ENCODE results near the gene VIPR2. TPM values are rescaled to one million over a fixed set of nuclear protein-coding genes. Genes with fewer than 3 reads are reported as not detected.

The VIPR2 gene
- total and polyA plus RNA-seq, 11 donors: 3.3 to 27.0 (median 18.5) TPM

DNA sequence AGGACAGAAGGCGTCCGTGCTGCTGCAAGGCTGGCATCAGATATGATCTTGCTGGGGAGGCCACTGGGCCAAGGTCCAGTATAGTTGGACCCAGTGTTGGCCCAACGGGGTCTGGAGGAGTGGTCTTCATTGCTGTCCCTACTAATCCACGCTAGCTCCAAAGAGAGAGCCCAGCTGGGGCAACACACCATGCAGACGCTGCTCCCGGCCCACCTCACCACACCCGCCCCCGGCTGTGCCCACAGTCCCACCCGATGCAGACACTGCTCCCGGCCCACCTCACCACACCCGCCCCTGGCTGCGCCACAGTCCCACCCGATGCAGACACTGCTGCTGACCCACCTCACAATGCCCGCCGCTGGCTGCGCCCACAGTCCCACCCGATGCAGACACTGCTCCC is 121.5 kb downstream of the VIPR2 start:
- DNase-seq (peak in 1 of 5 donors; percentile 42), ATAC-seq (no peak)
- 93 to 96% (median 95%) methylated on average over 15 to 17 of the region's 17 CpGs for WGBS, 4 donors
- Histone ChIP-seq H3K27ac (no peak overlapping the region), H3K9me3 (no peaks in the 10 kb centered on the region), H3K4me1 (peaks cover 0 to 7% (median 0%) of the 10 kb centered on the region in 12 donors), H3K36me3 (no peaks in the 10 kb centered on the region), H3K27me3 (no peaks in the 10 kb centered on the region), H3K4me3 (no peak overlapping the region)
- intact Hi-C loops (cut with DNase I): no loop called here
- TF ChIP-seq POLR2A (IDR thresholded peaks at IDR 0.05) (no peak), CTCF (IDR thresholded peaks at IDR 0.05) (no peak)

DNA sequence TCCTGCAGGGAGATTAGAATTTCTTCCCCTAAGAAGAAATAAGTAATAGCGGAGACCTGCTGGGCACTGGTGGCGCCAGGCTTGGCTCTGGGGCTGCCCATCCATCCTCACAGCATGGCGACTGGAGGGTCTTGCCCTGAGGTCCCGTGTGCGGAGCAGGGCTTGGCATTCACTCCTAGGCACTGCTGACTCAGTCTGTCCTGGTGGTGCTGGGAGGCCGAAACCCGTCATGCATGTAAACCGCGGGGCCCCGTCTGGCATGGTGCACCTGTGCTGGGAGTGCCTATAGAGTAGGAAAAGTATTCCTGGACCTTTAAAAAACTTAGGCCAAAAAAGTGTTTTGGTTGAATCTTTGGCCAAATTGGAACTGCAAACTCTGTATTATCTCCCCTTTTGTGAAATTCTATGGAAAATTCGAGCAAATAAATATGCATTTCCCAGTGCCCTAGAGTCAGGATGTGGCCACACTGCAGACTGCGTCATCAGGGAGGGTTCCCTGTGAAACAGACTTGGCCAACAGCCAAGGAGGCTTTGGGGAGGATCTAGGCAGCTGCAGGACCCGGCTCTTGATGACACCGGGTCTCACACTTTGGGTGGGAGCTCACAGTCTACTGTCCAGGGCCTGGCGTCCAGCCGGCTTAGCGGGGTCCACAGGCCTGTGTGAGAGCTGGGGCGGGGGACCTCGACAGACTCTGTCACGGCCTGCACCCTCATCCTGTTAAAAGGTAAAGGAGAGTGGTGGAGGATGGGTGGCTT is 122.3 kb downstream of the VIPR2 start:
- 82 to 86% (median 82%) methylated on average over 20 of the region's 20 CpGs for whole genome bisulfite sequencing, 4 donors
- intact Hi-C loops (cut with DNase I): no loop called here
- ATAC-seq: no peak
- Histone ChIP-seq H3K36me3 (no peaks in the 10 kb centered on the region), H3K4me3 (no peak overlapping the region), H3K9me3 (no peaks in the 10 kb centered on the region), H3K27ac (no peak overlapping the region), H3K4me1 (peaks cover 0 to 7% (median 0%) of the 10 kb centered on the region in 12 donors), H3K27me3 (no peaks in the 10 kb centered on the region)
- TF ChIP-seq CTCF (IDR thresholded peaks at IDR 0.05) (no peak), POLR2A (IDR thresholded peaks at IDR 0.05) (no peak)
- DNase-seq: peak in 1 of 5 donors; percentile 50

- 68 to 83% (median 79%) methylated on average over 6 of the region's 6 CpGs for WGBS, 4 donors
- Histone ChIP-seq H3K9me3 (no peaks in the 10 kb centered on the region), H3K36me3 (no peaks in the 10 kb centered on the region), H3K27ac (no peak overlapping the region), H3K27me3 (no peaks in the 10 kb centered on the region), H3K4me3 (no peak overlapping the region), H3K4me1 (peaks cover 0 to 7% (median under 1%) of the 10 kb centered on the region in 12 donors)
- TF ChIP-seq CTCF (IDR thresholded peaks at IDR 0.05) (peak in 1 of 12 donors; percentile 4), POLR2A (IDR thresholded peaks at IDR 0.05) (no peak)
- peak; percentile 60 to 65 (median 64) for ATAC-seq
- DNase-seq: peak in 2 of 5 donors; percentile 39 to 56
- intact Hi-C loops (cut with DNase I): no loop called here
Measured at GRCh38 chr7:159020987-159021386, 123.7 kb downstream of the VIPR2 start.

GRCh38 chr7:159019111-159019510 is 125.6 kb downstream of the VIPR2 start:
- intact Hi-C loops (cut with DNase I): no loop called here
- no peak overlapping the region for H3K27ac ChIP-seq
- no peaks in the 10 kb centered on the region for H3K9me3 ChIP-seq
- peak in 1 of 4 donors; percentile 24 for ATAC-seq
- H3K4me1 ChIP-seq: peaks cover 0 to 26% (median 14%) of the 10 kb centered on the region in 12 donors
- H3K27me3 ChIP-seq: no peaks in the 10 kb centered on the region
- 61 to 69% (median 62%) methylated on average over 5 of the region's 5 CpGs for WGBS, 4 donors
- DNase-seq: no peak
- TF ChIP-seq CTCF (IDR thresholded peaks at IDR 0.05) (no peak), POLR2A (IDR thresholded peaks at IDR 0.05) (no peak)
- no peaks in the 10 kb centered on the region for H3K36me3 ChIP-seq
- H3K4me3 ChIP-seq: no peak overlapping the region
